Lung (tissue), 16 donors: ENCODE results near the gene C9orf152. TPM values are rescaled to one million over a fixed set of nuclear protein-coding genes. Genes with fewer than 3 reads are reported as not detected.
A peak's percentile ranks its signal among the peaks of the same experiment; 100 is the strongest.

Source experiments
- ATAC-seq: fragments of 200-7000 bp; cut with Tn5 transposase; one replicate; pipeline ENCODE4 v1.9.1; 2020; ENCODE audit warnings: moderate number of reproducible peaks; ENCODE audit not compliant: insufficient read depth, low FRiP score
- DNase-seq, 3 donors: peaks; one replicate each; pipeline ENCODE4 v3.0.0-alpha.2; 2013 to 2017
- H3K27ac ChIP-seq, 2 donors: one replicate each; pipeline ENCODE4 v1.5.1; 2013; ENCODE audit warnings: mild to moderate bottlenecking in 2 of 2, moderate library complexity in 2 of 2, control low read depth in 1 of 2, inconsistent platforms in 1 of 2, low read depth in 1 of 2, low read length in 1 of 2
- H3K27me3 ChIP-seq, 3 donors: one replicate each; pipeline ENCODE4 v1.5.1; 2013; ENCODE audit warnings: low read length in 2 of 3; ENCODE audit not compliant: control insufficient read depth in 3 of 3, insufficient read depth in 3 of 3
- H3K36me3 ChIP-seq, 4 donors: one replicate each; pipeline ENCODE4 v1.5.1; 2013; ENCODE audit warnings: low read length in 4 of 4, mild to moderate bottlenecking in 1 of 4, moderate library complexity in 1 of 4; ENCODE audit not compliant: control insufficient read depth in 4 of 4, insufficient read depth in 4 of 4
- H3K4me1 ChIP-seq, 5 donors: one replicate each; pipeline ENCODE4 v1.5.1; 2013; ENCODE audit warnings: low read length in 5 of 5, mild to moderate bottlenecking in 2 of 5, moderate library complexity in 1 of 5; ENCODE audit not compliant: control insufficient read depth in 5 of 5, insufficient read depth in 5 of 5
- H3K4me3 ChIP-seq: one replicate; pipeline ENCODE4 v1.5.1; 2013; ENCODE audit warnings: mild to moderate bottlenecking, control low read depth, moderate library complexity
- H3K9ac ChIP-seq, 2 donors: one replicate each; pipeline ENCODE4 v1.5.1; 2013; ENCODE audit warnings: low read length in 2 of 2, control low read depth in 1 of 2; ENCODE audit not compliant: insufficient read depth in 1 of 2
- H3K9me3 ChIP-seq, 4 donors: one replicate each; pipeline ENCODE4 v1.5.1; 2013; ENCODE audit warnings: low read length in 3 of 4, mild to moderate bottlenecking in 1 of 4, moderate library complexity in 1 of 4; ENCODE audit not compliant: control insufficient read depth in 4 of 4, insufficient read depth in 3 of 4
- CTCF ChIP-seq: IDR thresholded peaks from 2 replicates; pipeline ENCODE4 v1.5.1; 2012; ENCODE audit warnings: mild to moderate bottlenecking; ENCODE audit errors: control extremely low read depth, extremely low read depth
- WGBS, 2 donors: extraction: QIAGEN DNeasy Blood & Tissue Kit; methylation state at CpG; one replicate each; pipeline ENCODE4 v1.1.7; 2013; 5-methylcytosine and 5-hydroxymethylcytosine counted together
- long read RNA-seq, 5 donors: transcript quantifications; one replicate each; lab custom pipeline, GENCODE V29; 2026
- polyA plus RNA-seq, 2 donors: library from polyadenylated mRNA; stranded (reverse); fragments of 200-250 nt; gene quantifications; one replicate each; pipeline ENCODE4 v1.2.1, GENCODE V29; 2013
- total RNA-seq, 2 donors: library from RNA; depleted of rRNA in 1 of 2; stranded (reverse); fragments of >200 nt in 1 of 2; gene quantifications; one replicate each; pipeline ENCODE4 v1.2.1, GENCODE V29; 2014 to 2021
- donor health status: control.
- donor health status: control.
- donor health status: Bipolar disorder and iron deficiency.
- donor health status: healthy.
- donor health status: DM: yes; HTN: yes; CAD: no.

The C9orf152 gene, protein sequence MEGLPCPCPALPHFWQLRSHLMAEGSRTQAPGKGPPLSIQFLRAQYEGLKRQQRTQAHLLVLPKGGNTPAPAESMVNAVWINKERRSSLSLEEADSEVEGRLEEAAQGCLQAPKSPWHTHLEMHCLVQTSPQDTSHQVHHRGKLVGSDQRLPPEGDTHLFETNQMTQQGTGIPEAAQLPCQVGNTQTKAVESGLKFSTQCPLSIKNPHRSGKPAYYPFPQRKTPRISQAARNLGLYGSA
- 10 to 100 TPM; 12.4 to 16.8 TPM for total RNA-seq
- 10 to 100 TPM in 1 of 2 donors, 1 to 10 TPM in 1; 4.2 to 10.1 TPM for polyA plus RNA-seq
- long read RNA-seq, donor 1, transcript C9orf152-201 (2 exons, 2,717 nt) = major isoform, 11 of 11 reads
- long read RNA-seq, donor 1, partial matches to known transcripts = 0 of 11 reads
- long read RNA-seq, donor 1, other reads (novel, unspliced or antisense) = 0 of 11 reads
- long read RNA-seq, donor 2, partial matches to known transcripts = 0 of 1 reads
- long read RNA-seq, donor 2, other reads (novel, unspliced or antisense) = 0 of 1 reads
- long read RNA-seq, donor 3, partial matches to known transcripts = 0 of 2 reads
- long read RNA-seq, donor 3, other reads (novel, unspliced or antisense) = 0 of 2 reads
- long read RNA-seq, donor 4, partial matches to known transcripts = 0 of 2 reads
- long read RNA-seq, donor 4, other reads (novel, unspliced or antisense) = 0 of 2 reads
- long read RNA-seq, donor 5, transcript C9orf152-201 (2 exons, 2,717 nt) = major isoform, 5 of 5 reads
- long read RNA-seq, donor 5, partial matches to known transcripts = 0 of 5 reads
- long read RNA-seq, donor 5, other reads (novel, unspliced or antisense) = 0 of 5 reads

DNA sequence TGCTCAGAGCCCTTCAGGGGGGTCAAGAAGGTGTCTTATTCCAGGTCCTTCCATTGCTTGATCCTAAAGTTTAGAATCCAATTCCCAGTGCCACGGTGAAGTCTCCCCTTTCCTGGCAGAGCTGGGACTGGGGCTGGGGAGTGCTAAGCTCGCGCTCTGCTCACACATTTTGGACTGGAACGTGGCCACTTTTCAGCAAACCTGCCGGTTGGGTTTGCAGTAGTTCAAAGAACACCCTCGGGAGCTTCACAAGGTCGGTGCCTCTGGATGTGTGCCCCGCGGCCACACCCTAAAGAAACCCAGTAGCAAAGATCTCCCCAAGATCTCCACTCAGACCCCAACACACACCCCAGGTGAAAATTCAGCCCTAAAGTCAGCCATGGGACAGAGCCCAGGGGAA lies at the start of gene C9orf152:
C9orf152 (minus strand) TSS at position 129 of the 400 bp plus-strand sequence. CDS start 580 bp downstream, outside the sequence.
- H3K4me3 ChIP-seq = no peak within 1 kb of the TSS
- DNase-seq = peak; percentile 25 to 64 (median 48)
- TF ChIP-seq CTCF = no peak
- no peaks in the 10 kb centered on the region for H3K36me3 ChIP-seq
- WGBS, 2 donors = 74 to 86% methylated on average over 9 of the region's 9 CpGs
- H3K9me3 ChIP-seq = no peaks in the 10 kb centered on the region
- no peak for ATAC-seq
- peak within 1 kb of the TSS in 1 of 2 donors; percentile 69 for H3K27ac ChIP-seq
- no peaks in the 10 kb centered on the region for H3K27me3 ChIP-seq
- H3K9ac ChIP-seq = peak within 1 kb of the TSS in 1 of 2 donors; percentile 42
- peaks cover 0 to 3% (median 0%) of the 10 kb centered on the region in 5 donors for H3K4me1 ChIP-seq

- peak overlapping the region; percentile 61 to 96 for H3K27ac ChIP-seq
- DNase-seq (peak in 2 of 3 donors; percentile 13 to 25), ATAC-seq (no peak)
- H3K9ac ChIP-seq = peak overlapping the region; percentile 68 to 90
- TF ChIP-seq CTCF = no peak
- H3K4me3 ChIP-seq = peak overlapping the region; percentile 73
- no peaks in the 10 kb centered on the region for H3K36me3 ChIP-seq
- H3K4me1 ChIP-seq = peaks cover 3 to 19% (median 6%) of the 10 kb centered on the region in 5 donors
- no peaks in the 10 kb centered on the region for H3K27me3 ChIP-seq
- WGBS, 2 donors = 11% methylated on average over 14 of the region's 14 CpGs
- H3K9me3 ChIP-seq = no peaks in the 10 kb centered on the region
These were observed 49.3 kb upstream of the C9orf152 start for GRCh38 chr9:110257097-110257841.

GRCh38 chr9:110256380-110257096 lies 48.6 kb upstream of the C9orf152 start, which contains the start of gene TXN:
Gene TXN (minus strand): TSS chr9:110256507. CDS start chr9:110256435, 72 bp downstream.
- peaks cover 3 to 19% (median 6%) of the 10 kb centered on the region in 5 donors for H3K4me1 ChIP-seq
- H3K9me3 ChIP-seq = no peaks in the 10 kb centered on the region
- ATAC-seq = peak; percentile 93
- H3K27ac ChIP-seq = peak within 1 kb of the TSS; percentile 81 to 96
- DNase-seq = peak; percentile 92 to 96 (median 92)
- H3K27me3 ChIP-seq = no peaks in the 10 kb centered on the region
- no peak for TF ChIP-seq CTCF
- peak within 1 kb of the TSS; percentile 79 for H3K4me3 ChIP-seq
- 0% methylated on average over 54 to 65 of the region's 65 CpGs for WGBS, 2 donors
- peak within 1 kb of the TSS; percentile 87 to 90 for H3K9ac ChIP-seq
- H3K36me3 ChIP-seq = no peaks in the 10 kb centered on the region
